Measurements from ENCODE around the gene PRR15L. TPM values are rescaled to one million over a fixed set of nuclear protein-coding genes. Genes with fewer than 3 reads are reported as not detected.
"Not testable (repeated sequence)": the region's sequence is repeated elsewhere in the genome, so short reads cannot be mapped to it uniquely, and the experiment has no call there.

Gene PRR15L
- total RNA-seq, 4 donors from 2014 or later: 111 to 230 (median 182) TPM

DNA sequence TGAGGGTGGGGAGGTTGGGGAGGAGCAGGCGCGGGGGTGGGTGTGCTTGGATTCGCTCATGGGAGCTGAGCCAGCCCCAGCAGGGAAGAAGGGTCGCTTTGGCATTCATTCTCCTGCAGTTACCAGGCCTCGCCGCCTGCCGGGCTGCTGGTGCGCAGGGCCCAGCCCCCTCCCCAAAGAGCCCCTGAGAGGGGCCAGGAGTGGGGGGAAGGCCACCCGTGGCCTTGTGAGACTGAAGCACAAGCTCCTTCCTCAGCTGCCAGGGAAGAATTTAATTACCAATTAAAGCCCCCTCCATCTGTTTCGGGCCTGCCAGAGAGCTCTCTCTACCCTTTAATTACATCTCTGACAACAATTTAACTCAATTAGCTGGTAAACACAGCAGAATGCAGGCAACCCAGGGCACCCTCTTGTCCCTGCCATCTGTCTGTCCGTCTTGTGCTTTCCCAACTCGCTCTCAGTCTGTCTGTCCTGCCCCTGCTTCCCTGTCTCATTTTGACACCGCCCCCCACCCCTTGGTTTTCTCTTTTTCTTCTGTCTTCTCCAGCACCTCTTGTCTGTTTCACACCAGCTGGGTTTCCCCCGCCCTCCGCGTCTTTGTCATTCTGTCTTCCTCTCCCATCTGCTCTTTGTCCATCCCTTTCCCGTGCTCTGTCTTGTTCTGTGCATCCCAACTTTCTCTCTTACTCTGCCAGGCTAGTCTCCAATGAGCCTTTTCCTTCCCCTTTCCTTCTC is 45.9 kb upstream of the PRR15L start:
- Histone ChIP-seq H3K27ac (peak overlapping the region in 2 of 4 donors; percentile 11 to 53), H3K9me3 (no peaks in the 10 kb centered on the region), H3K27me3 (peaks cover 8% of the 10 kb centered on the region), H3K4me1 (peaks cover 0 to 17% (median 9%) of the 10 kb centered on the region in 4 donors), H3K36me3 (no peaks in the 10 kb centered on the region), H3K4me3 (no peak overlapping the region)
- no peak for DNase-seq
- 80 to 86% methylated on average over 7 to 17 of the region's 17 CpGs for WGBS, 2 donors (ENCODE audit: low coverage in 1 of 2)
- in situ Hi-C loops (cut with MboI; ENCODE audit: low pct_ligation_motif_present in 1 of 4, low pct_unique_long_range_greater_than_20kb in 1 of 4, low sequenced_read_pairs in 3 of 4): no loop called here
- TF ChIP-seq EP300 (IDR thresholded peaks at IDR 0.05; ENCODE audit: low read depth) (no peak), POLR2AphosphoS5 (IDR thresholded peaks at IDR 0.05) (no peak), CTCF (IDR thresholded peaks at IDR 0.05) (no peak), POLR2A (IDR thresholded peaks at IDR 0.05) (no peak)
- intact Hi-C loops (cut with DNase I; ENCODE audit: low total_unique reads): no loop called here

DNA sequence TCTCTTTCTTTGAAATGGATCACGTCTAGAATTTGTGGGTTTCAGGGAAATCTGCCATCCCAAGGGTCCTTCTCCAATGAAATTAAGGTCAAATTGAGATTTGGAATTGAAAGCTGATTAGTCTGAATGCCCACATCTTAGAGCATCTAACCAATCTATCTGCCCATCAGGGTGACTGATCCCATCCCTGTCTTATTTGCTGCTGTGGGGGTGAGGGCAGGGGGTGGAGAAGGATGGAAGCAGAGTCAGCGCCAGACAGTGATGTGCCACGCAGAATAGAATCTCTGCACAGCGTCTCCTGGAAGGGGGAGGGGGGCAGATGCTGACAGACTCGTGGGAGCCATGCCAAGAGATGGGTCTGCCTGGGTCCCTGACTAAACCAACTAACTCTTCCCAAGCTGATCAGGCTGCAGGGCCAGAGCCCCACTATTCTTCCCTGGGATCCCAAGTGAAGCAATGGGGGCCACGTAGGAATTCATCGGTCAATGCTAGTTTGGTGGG is 45.3 kb upstream of the PRR15L start:
- no peak for DNase-seq
- in situ Hi-C loops (cut with MboI; ENCODE audit: low pct_ligation_motif_present in 1 of 4, low pct_unique_long_range_greater_than_20kb in 1 of 4, low sequenced_read_pairs in 3 of 4) (no loop called here), intact Hi-C loops (cut with DNase I; ENCODE audit: low total_unique reads) (no loop called here)
- Histone ChIP-seq H3K4me3 (no peak overlapping the region), H3K9me3 (no peaks in the 10 kb centered on the region), H3K27ac (peak overlapping the region in 3 of 4 donors; percentile 11 to 53 (median 52)), H3K36me3 (no peaks in the 10 kb centered on the region), H3K4me1 (peaks cover 0 to 17% (median 9%) of the 10 kb centered on the region in 4 donors), H3K27me3 (peaks cover 1% of the 10 kb centered on the region)
- TF ChIP-seq POLR2AphosphoS5 (IDR thresholded peaks at IDR 0.05) (no peak), CTCF (IDR thresholded peaks at IDR 0.05) (no peak), POLR2A (IDR thresholded peaks at IDR 0.05) (no peak), EP300 (IDR thresholded peaks at IDR 0.05; ENCODE audit: low read depth) (no peak)
- WGBS, 2 donors (ENCODE audit: low coverage in 1 of 2): 38 to 72% methylated on average over 1 to 7 of the region's 7 CpGs

DNA sequence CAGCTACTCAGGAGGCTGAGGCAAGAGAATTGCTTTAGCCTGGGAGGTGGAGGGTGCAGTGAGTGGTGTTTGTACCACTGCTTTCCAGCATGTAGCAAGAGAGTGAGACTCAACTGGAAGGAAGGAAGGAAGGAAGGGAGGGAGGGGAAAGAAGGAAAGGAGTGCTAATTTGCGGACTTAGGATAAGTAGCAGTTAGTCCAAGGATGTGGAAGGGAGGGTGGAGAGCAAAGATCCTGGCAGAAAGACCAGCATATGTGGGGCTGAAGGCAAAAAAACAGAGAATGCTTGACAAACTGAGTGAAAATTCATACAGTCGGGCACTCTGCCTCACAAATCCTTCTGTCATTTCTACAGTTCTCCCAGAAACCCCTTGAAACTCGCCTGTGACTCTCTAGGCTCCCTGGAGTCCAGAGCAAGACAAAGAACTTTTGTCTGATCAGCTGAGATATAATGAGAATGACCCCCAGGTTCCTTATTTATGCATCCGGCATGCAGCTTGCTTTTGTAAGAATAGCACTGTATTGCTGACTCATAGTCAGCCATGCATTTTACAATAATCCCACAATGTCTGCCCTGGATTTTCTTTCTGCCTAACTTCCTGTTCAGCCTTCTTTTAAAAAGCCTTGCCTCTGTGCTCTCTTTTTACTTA is 44.7 kb upstream of the PRR15L start:
- no peaks in the 10 kb centered on the region for H3K27me3 ChIP-seq
- no peak for DNase-seq
- H3K36me3 ChIP-seq: no peaks in the 10 kb centered on the region
- intact Hi-C loops (cut with DNase I; ENCODE audit: low total_unique reads): no loop called here
- H3K9me3 ChIP-seq: no peaks in the 10 kb centered on the region
- peak overlapping the region; percentile 46 to 63 (median 52) for H3K27ac ChIP-seq
- H3K4me1 ChIP-seq: peaks cover 0 to 17% (median 9%) of the 10 kb centered on the region in 4 donors
- no peak overlapping the region for H3K4me3 ChIP-seq
- TF ChIP-seq CTCF (IDR thresholded peaks at IDR 0.05) (no peak), POLR2A (IDR thresholded peaks at IDR 0.05) (no peak), POLR2AphosphoS5 (IDR thresholded peaks at IDR 0.05) (no peak), EP300 (IDR thresholded peaks at IDR 0.05; ENCODE audit: low read depth) (no peak)
- in situ Hi-C loops (cut with MboI; ENCODE audit: low pct_ligation_motif_present in 1 of 4, low pct_unique_long_range_greater_than_20kb in 1 of 4, low sequenced_read_pairs in 3 of 4): no loop called here
- 43 to 66% methylated on average over 4 of the region's 4 CpGs for WGBS, 2 donors (ENCODE audit: low coverage in 1 of 2)

DNA sequence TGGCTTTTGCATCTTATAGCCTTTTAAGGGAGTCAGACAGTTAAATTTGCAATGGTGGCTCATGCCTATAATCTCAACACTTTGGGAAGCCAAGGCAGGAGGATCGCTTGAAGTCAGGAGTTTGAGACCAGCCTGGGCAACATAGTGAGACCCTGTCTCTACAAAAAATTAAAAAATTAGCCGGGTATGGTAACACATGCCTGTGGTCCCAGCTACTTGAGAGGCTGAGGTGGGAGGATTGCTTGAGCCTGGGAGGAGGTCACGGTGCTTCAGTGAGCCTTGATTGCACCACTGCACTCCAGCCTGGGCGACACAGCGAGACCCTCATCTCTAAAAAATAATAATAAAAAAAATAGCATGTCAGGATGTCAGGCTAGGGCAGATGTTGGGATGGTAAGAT is 44.0 kb upstream of the PRR15L start:
- intact Hi-C loops (cut with DNase I; ENCODE audit: low total_unique reads); H3K36me3 ChIP-seq; DNase-seq; H3K9me3 ChIP-seq; in situ Hi-C loops (cut with MboI; ENCODE audit: low pct_ligation_motif_present in 1 of 4, low pct_unique_long_range_greater_than_20kb in 1 of 4, low sequenced_read_pairs in 3 of 4); H3K4me3 ChIP-seq; H3K27me3 ChIP-seq: not testable (repeated sequence)
- Histone ChIP-seq H3K27ac (peak overlapping the region; percentile 8 to 63 (median 49)), H3K4me1 (peaks cover 0 to 17% (median 9%) of the 10 kb centered on the region in 4 donors)
- WGBS, 2 donors (ENCODE audit: low coverage in 1 of 2): 93 to 96% methylated on average over 4 to 5 of the region's 5 CpGs
